Measurements from ENCODE around the gene BUD31. TPM values are rescaled to one million over a fixed set of nuclear protein-coding genes. Genes with fewer than 3 reads are reported as not detected.
A peak's percentile ranks its signal among the peaks of the same experiment; 100 is the strongest.

The BUD31 gene
- total RNA-seq, 1 donor from 2014 or later = 108 TPM

GRCh38 chr7:99453105-99453504 lies 44.3 kb downstream of the BUD31 start:
- H3K4me1 Mint-ChIP-seq (ENCODE audit: low read depth) = no peaks in the 10 kb centered on the region
- no peak for TF ChIP-seq CTCF (IDR thresholded peaks at IDR 0.05)
- no peak overlapping the region for H3K27ac Mint-ChIP-seq (ENCODE audit: unreplicated experiment)
- H3K27me3 Mint-ChIP-seq (ENCODE audit: low read depth) = no peaks in the 10 kb centered on the region
- peaks cover 15% of the 10 kb centered on the region for H3K36me3 Mint-ChIP-seq (ENCODE audit: low read depth)
- no peak for DNase-seq (ENCODE audit: low spot score)
- no peaks in the 10 kb centered on the region for H3K9me3 Mint-ChIP-seq (ENCODE audit: low read depth)
- no peak overlapping the region for H3K4me3 Mint-ChIP-seq (ENCODE audit: unreplicated experiment)

GRCh38 chr7:99455874-99456273 lies 47.1 kb downstream of the BUD31 start:
- no peak overlapping the region for H3K4me3 Mint-ChIP-seq (ENCODE audit: unreplicated experiment)
- H3K36me3 Mint-ChIP-seq (ENCODE audit: low read depth) = peaks cover 12% of the 10 kb centered on the region
- peaks cover 5% of the 10 kb centered on the region for H3K4me1 Mint-ChIP-seq (ENCODE audit: low read depth)
- no peak for DNase-seq (ENCODE audit: low spot score)
- no peak for TF ChIP-seq CTCF (IDR thresholded peaks at IDR 0.05)
- H3K27ac Mint-ChIP-seq (ENCODE audit: unreplicated experiment) = no peak overlapping the region
- H3K9me3 Mint-ChIP-seq (ENCODE audit: low read depth) = no peaks in the 10 kb centered on the region
- H3K27me3 Mint-ChIP-seq (ENCODE audit: low read depth) = no peaks in the 10 kb centered on the region

- Mint-ChIP-seq H3K4me3 (ENCODE audit: unreplicated experiment) (no peak overlapping the region), H3K27me3 (ENCODE audit: low read depth) (no peaks in the 10 kb centered on the region), H3K9me3 (ENCODE audit: low read depth) (no peaks in the 10 kb centered on the region), H3K4me1 (ENCODE audit: low read depth) (peaks cover 6% of the 10 kb centered on the region), H3K27ac (ENCODE audit: unreplicated experiment) (no peak overlapping the region), H3K36me3 (ENCODE audit: low read depth) (peaks cover 12% of the 10 kb centered on the region)
- no peak for DNase-seq (ENCODE audit: low spot score)
- TF ChIP-seq CTCF (IDR thresholded peaks at IDR 0.05) = no peak
Measured at GRCh38 chr7:99456288-99456687, 47.5 kb downstream of the BUD31 start.

- Mint-ChIP-seq H3K4me1 (ENCODE audit: low read depth) (peaks cover 6% of the 10 kb centered on the region), H3K9me3 (ENCODE audit: low read depth) (no peaks in the 10 kb centered on the region), H3K27ac (ENCODE audit: unreplicated experiment) (no peak overlapping the region), H3K36me3 (ENCODE audit: low read depth) (peaks cover 12% of the 10 kb centered on the region), H3K27me3 (ENCODE audit: low read depth) (no peaks in the 10 kb centered on the region), H3K4me3 (ENCODE audit: unreplicated experiment) (no peak overlapping the region)
- no peak for DNase-seq (ENCODE audit: low spot score)
- TF ChIP-seq CTCF (IDR thresholded peaks at IDR 0.05) = no peak
Measured at GRCh38 chr7:99457050-99457649, 48.4 kb downstream of the BUD31 start.

GRCh38 chr7:99457650-99458493 lies 49.1 kb downstream of the BUD31 start:
- H3K36me3 Mint-ChIP-seq (ENCODE audit: low read depth) = peaks cover 14% of the 10 kb centered on the region
- H3K9me3 Mint-ChIP-seq (ENCODE audit: low read depth) = no peaks in the 10 kb centered on the region
- no peaks in the 10 kb centered on the region for H3K27me3 Mint-ChIP-seq (ENCODE audit: low read depth)
- H3K4me1 Mint-ChIP-seq (ENCODE audit: low read depth) = peaks cover 8% of the 10 kb centered on the region
- TF ChIP-seq CTCF (IDR thresholded peaks at IDR 0.05) = no peak
- DNase-seq (ENCODE audit: low spot score) = no peak
- H3K27ac Mint-ChIP-seq (ENCODE audit: unreplicated experiment) = peak overlapping the region; percentile 27
- no peak overlapping the region for H3K4me3 Mint-ChIP-seq (ENCODE audit: unreplicated experiment)
